Panc1 (cell line): ENCODE data around the gene SPRY2. TPM values are rescaled to one million over a fixed set of nuclear protein-coding genes. Genes with fewer than 3 reads are reported as not detected.
"Not testable (repeated sequence)": the region's sequence is repeated elsewhere in the genome, so short reads cannot be mapped to it uniquely, and the experiment has no call there.

ENCODE experiments used
- ATAC-seq: fragments of 200-7000 bp; cut with Tn5 transposase; 2 replicates; pipeline ENCODE4 v1.9.1; 2020; ENCODE audit warnings: mild to moderate bottlenecking, moderate library complexity
- BruUV-seq: library from RNA; stranded (reverse); fragments of 400-500 nt; replicated peaks from 2 replicates; lab custom pipeline; 2021; lab: Mats Ljungman, UMichigan
- CTCF ChIA-PET: fragments of 300-600 bp; sonication (Branson Sonifier 250); formaldehyde crosslinking; loops from one replicate; lab custom pipeline; 2022; ENCODE audit warnings: antibody characterized with exemption; lab: Charles Lee
- POLR2A ChIA-PET: fragments of 300-600 bp; sonication (Branson Sonifier 250); formaldehyde crosslinking; loops from one replicate; lab custom pipeline; 2022; ENCODE audit warnings: antibody characterized with exemption; lab: Charles Lee
- DNase-seq: peaks from one replicate; pipeline ENCODE4 v3.0.0-alpha.2; 2010; ENCODE audit warnings: low read depth, low spot score
- H3K27ac ChIP-seq: 2 replicates; pipeline ENCODE4 v1.5.1; 2011; ENCODE audit warnings: mild to moderate bottlenecking, low read length, inconsistent platforms
- H3K27me3 ChIP-seq: fragments of 200-500 bp; sonication (Bioruptor generic); 2 replicates; pipeline ENCODE4 v1.6.0; 2014; ENCODE audit warnings: low read length, inconsistent platforms; ENCODE audit not compliant: control insufficient read depth, insufficient read depth
- H3K36me3 ChIP-seq: fragments of 200-500 bp; sonication (Bioruptor generic); 2 replicates; pipeline ENCODE4 v1.5.1; 2014; ENCODE audit warnings: inconsistent platforms, mild to moderate bottlenecking, low read length, moderate library complexity; ENCODE audit not compliant: control insufficient read depth, insufficient read depth
- H3K4me1 ChIP-seq: 2 replicates; pipeline ENCODE4 v1.5.1; 2011; ENCODE audit warnings: inconsistent platforms, mild to moderate bottlenecking, low read length, moderate library complexity; ENCODE audit not compliant: control insufficient read depth, insufficient read depth
- H3K4me3 ChIP-seq, 2 experiments: 2 replicates each; pipeline ENCODE4 v1.5.1; 2011 to 2012; ENCODE audit warnings: low read depth in 2 of 2, low read length in 2 of 2, mild to moderate bottlenecking in 2 of 2, inconsistent platforms in 1 of 2, moderate library complexity in 1 of 2
- H3K9me3 ChIP-seq: fragments of 200-500 bp; sonication (Bioruptor generic); 2 replicates; pipeline ENCODE4 v1.5.1; 2014; ENCODE audit warnings: low read depth, mild to moderate bottlenecking, inconsistent platforms, low read length, moderate library complexity; ENCODE audit not compliant: control insufficient read depth, insufficient read depth
- CTCF ChIP-seq: fragments of 450-650 bp; IDR thresholded peaks from 2 replicates; pipeline ENCODE4 v1.5.1; 2017; ENCODE audit warnings: mild to moderate bottlenecking
- POLR2AphosphoS5 ChIP-seq: IDR thresholded peaks from 2 replicates; pipeline ENCODE4 v1.6.1; 2012; ENCODE audit warnings: mild to moderate bottlenecking, low read depth, low read length, moderate library complexity
- SIN3A ChIP-seq: IDR thresholded peaks from 2 replicates; pipeline ENCODE4 v1.6.1; 2012; ENCODE audit warnings: low read depth, mild to moderate bottlenecking, low read length, moderate library complexity, borderline replicate concordance; ENCODE audit not compliant: insufficient read depth
- TCF7L2 ChIP-seq: IDR thresholded peaks from 2 replicates; pipeline ENCODE4 v1.6.1; 2011; ENCODE audit warnings: mild to moderate bottlenecking, low read depth, low read length, inconsistent platforms
- in situ Hi-C: cut with HindIII; loops from 2 replicates; pipeline ENCODE4 v1.10.0; 2016; ENCODE audit warnings: low sequenced_read_pairs, low pct_unique_long_range_greater_than_20kb
- intact Hi-C: fragments of 100-400 bp; cut with micrococcal nuclease; formaldehyde crosslinking; loops from one replicate; pipeline ENCODE4 v1.10.0; 2022; ENCODE audit not compliant: unreplicated experiment
- total RNA-seq: library from RNA; stranded (reverse); gene quantifications from one replicate; pipeline ENCODE4 v1.2.1, GENCODE V29; 2021; ENCODE audit not compliant: unreplicated experiment

SPRY2 gene
- total RNA-seq, 1 experiment from 2014 or later = 18.2 TPM

DNA sequence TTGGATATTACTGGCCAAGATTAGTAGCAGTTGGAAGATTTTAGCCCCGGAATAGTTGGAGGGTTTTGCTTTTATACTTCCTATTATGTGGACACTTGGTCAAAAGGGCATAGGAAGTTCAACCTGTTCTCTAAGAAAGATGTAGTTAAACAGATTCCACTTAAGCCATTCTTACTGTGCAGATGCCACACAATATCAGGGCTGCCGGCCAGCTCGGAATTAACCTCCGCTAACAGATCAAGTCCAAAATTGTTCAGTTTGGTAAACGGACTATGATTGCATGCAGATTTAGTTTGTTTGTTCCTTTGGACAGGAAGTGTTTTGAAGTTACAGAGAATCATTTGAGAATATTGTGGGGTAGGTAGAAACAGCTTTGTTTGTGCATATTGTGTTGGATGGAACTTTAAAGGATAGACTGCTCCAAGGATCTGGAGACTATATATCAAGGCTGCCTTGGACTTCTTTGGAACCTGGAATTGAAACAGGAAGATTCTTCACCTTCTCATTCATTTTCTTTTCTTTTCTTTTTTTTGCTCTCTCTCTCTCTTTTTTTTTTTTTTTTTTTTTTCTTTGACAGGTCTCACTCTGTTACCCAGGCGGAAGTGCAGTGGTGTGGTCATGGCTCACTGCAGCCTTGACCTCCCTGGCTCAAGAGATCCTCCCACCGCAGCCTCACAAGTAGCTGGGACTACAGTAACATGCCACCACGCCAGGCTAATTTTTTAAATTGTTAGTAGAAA, 5.0 kb upstream of the SPRY2 start:
- POLR2A ChIA-PET = no interaction called here
- CTCF ChIA-PET = no interaction called here
- TF ChIP-seq SIN3A = no peak
- H3K27me3 ChIP-seq = no peaks in the 10 kb centered on the region
- intact Hi-C loops = no loop called here
- peaks cover 8% of the 10 kb centered on the region for H3K4me1 ChIP-seq
- DNase-seq (no peak), ATAC-seq (no peak)
- no peak overlapping the region for H3K4me3 ChIP-seq
- H3K36me3 ChIP-seq = no peaks in the 10 kb centered on the region
- H3K9me3 ChIP-seq = no peaks in the 10 kb centered on the region
- in situ Hi-C loops = no loop called here
- no TSS peak for BruUV-seq
- H3K27ac ChIP-seq = no peak overlapping the region

DNA sequence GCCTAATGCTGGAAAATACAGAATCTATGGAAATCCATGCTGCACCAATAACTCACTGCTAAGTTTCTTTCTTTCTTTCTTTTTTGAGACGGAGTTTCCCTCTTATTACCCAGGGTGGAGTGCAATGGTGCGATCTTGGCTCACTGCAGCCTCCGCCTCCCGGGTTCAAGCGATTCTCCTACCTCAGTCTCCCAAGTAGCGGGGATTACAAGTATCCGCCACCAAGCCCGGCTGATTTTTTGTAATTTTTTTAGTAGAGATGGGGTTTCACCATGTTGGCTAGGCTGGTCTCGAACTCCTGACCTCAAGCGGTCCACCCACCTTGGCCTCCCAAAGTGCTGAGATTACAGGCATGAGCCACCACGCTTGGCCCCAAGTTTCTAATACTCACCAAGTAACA, 3.1 kb upstream of the SPRY2 start:
- intact Hi-C loops = loop anchor here (5.0 kb wide), 1 partner anchor 673 kb away; no protein-coding TSS in a partner anchor
- DNase-seq, BruUV-seq, H3K27me3 ChIP-seq, POLR2A ChIA-PET, ATAC-seq, H3K9me3 ChIP-seq, H3K36me3 ChIP-seq, H3K4me3 ChIP-seq, in situ Hi-C loops, H3K4me1 ChIP-seq: not testable (repeated sequence)
- peak overlapping the region; percentile 63; the same call in 1 of the 2 replicates for H3K27ac ChIP-seq
- CTCF ChIA-PET = interaction anchor here (1.0 kb wide), 1 partner anchor 13 kb away, joined by 6 read pairs; no protein-coding TSS in a partner anchor

DNA sequence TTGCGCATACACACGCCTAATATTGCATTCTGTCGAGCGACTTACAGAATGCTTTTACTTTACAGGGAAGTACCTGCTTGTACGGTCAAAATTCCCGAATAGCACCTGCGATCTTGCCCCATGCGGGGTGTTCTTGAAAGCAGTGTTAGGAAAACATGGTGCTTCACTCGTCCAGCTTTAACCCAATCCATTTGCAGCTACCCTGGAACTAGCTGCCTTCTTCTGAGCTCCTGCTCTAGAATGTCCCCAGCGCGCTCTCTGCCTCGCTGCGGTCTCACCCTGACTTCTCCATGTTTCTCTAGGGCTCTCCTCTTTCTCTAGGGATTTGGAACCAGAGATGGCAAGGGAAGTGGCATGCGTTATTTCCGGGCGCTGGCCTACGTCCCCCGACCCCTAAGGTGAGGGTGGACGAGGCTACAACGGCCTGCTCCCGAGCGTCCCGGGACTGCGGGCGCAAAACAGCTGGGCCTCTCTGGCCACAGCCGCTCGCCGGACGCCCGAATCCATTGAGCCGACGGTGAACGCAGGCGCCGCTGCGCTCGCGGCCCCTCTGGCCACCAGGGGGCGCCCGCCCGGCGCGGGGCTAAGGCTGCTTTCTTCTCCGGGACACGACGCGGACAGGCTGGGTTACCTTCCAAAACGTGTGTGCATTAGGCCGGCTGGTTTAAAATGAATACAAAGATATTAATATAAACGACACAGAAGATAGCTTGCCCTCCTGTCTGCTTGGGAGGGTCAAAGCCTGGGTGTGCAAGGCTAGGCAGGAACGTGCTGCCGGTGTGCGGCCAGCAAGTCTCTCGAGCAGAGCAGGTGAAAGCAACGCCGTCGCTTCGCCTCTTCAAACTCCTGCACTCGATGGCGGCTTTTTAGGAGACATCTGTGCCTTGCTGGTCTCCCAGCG, 1.8 kb upstream of the SPRY2 start:
- intact Hi-C loops = loop anchor here (5.0 kb wide), 1 partner anchor 675 kb away; no protein-coding TSS in a partner anchor
- CTCF ChIA-PET = interaction anchor here (0.6 to 1.0 kb wide), 3 partner anchors 14 to 675 kb away, joined by 3 to 6 read pairs (median 4); no protein-coding TSS in a partner anchor
- no peak for DNase-seq

More for the DNA sequence above, 1.8 kb upstream of the SPRY2 start:
- POLR2A ChIA-PET = no interaction called here
- Histone ChIP-seq H3K4me3 (peak overlapping the region; percentile 90), H3K27me3 (no peaks in the 10 kb centered on the region), H3K9me3 (no peaks in the 10 kb centered on the region), H3K4me1 (peaks cover 8% of the 10 kb centered on the region), H3K27ac (peak overlapping the region; percentile 91), H3K36me3 (no peaks in the 10 kb centered on the region; the same call in 1 of the 2 replicates)
- TF ChIP-seq POLR2AphosphoS5 (no peak; the same call in 1 of the 2 replicates), SIN3A (no peak), TCF7L2 (0 out of 2 replicates have a peak, but pooled peaks have one; percentile 26), CTCF (peak; percentile 96)
- in situ Hi-C loops = no loop called here
- peak; percentile 59 for ATAC-seq
- TSS peak; percentile 96 for BruUV-seq
